ENCODE results near the gene MGAT5B.

MGAT5B gene

DNA sequence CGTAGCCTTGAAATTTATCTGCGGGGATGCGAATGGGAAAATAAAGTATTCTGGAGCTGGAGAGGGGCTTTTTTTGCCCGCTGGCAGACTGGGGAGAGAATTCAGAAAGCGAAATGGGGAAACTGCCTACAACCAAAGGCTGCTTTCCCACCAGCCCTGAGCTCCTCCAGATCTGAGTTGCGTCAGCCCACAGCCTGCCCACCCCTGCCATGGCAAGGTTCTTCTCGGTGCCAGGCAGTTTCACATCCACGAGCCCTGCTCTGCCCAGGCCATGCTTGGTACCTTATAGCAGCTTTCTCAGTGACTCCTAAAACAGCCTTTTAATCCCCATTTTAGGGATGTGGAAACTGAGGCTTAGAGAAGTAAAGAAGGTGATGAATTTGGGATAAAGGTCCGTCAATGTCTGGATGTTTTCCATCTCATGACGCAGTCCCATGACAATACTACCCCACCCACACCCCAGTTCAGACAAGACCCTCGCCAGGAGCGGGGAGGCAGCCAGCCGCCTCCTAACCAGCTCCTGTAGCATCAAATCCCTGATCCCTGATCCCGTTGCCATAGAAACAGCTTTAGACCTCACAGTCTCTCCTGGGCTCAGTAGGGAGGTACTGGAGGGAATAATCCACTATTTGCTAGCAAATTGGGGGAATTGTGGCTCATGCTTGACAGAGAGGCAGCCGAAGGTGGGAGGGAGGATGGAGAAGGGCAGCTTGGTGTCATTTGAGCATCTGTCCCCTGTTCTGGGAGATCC, 113.5 kb downstream of the MGAT5B start:
- H3K4me3 ChIP-seq (ENCODE audit: low read depth, low read length): no peak overlapping the region
- no peak for TF ChIP-seq CTCF (IDR thresholded peaks at IDR 0.05; ENCODE audit: borderline replicate concordance, insufficient read depth, low read depth, low read length)

- TF ChIP-seq CTCF (IDR thresholded peaks at IDR 0.05; ENCODE audit: borderline replicate concordance, insufficient read depth, low read depth, low read length): no peak
- H3K4me3 ChIP-seq (ENCODE audit: low read depth, low read length): no peak overlapping the region
Measured at GRCh38 chr17:76982408-76983074, 114.3 kb downstream of the MGAT5B start.

GRCh38 chr17:76983075-76983775, 115.0 kb downstream of the MGAT5B start:
- no peak for TF ChIP-seq CTCF (IDR thresholded peaks at IDR 0.05; ENCODE audit: borderline replicate concordance, insufficient read depth, low read depth, low read length)
- H3K4me3 ChIP-seq (ENCODE audit: low read depth, low read length): no peak overlapping the region

GRCh38 chr17:76986365-76986764, 118.2 kb downstream of the MGAT5B start:
- TF ChIP-seq CTCF (IDR thresholded peaks at IDR 0.05; ENCODE audit: borderline replicate concordance, insufficient read depth, low read depth, low read length): no peak
- no peak overlapping the region for H3K4me3 ChIP-seq (ENCODE audit: low read depth, low read length)

DNA sequence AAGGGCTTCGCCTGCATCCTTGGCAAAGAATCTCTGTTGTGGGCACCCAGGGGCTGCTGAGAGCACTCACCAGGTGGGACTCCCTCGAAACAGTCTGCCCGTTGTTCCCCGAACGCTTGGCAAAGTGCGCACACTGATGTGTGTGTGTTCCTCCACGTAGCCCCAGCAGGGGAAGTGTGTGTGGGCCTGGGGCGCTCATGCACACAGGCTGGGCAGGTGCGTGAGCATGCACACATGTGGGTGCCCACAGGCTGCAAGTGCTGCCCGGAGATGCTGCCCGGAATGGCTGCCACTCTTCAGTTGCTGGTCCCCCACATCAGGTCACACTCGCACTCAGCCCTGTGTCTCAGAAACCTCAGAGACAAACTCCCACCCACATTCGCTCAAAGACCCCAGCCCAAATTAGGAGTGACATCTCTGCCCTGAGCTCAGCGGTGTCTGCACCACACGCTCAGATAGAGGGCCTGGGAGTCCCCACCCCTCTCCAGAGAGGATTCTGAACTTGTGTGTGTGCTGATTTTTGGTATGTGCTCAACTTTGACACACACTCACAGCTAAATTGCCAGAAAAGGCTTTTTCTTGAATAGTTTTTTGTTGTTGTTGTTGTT, 119.4 kb downstream of the MGAT5B start:
- H3K4me3 ChIP-seq (ENCODE audit: low read depth, low read length): no peak overlapping the region
- TF ChIP-seq CTCF (IDR thresholded peaks at IDR 0.05; ENCODE audit: borderline replicate concordance, insufficient read depth, low read depth, low read length): no peak

DNA sequence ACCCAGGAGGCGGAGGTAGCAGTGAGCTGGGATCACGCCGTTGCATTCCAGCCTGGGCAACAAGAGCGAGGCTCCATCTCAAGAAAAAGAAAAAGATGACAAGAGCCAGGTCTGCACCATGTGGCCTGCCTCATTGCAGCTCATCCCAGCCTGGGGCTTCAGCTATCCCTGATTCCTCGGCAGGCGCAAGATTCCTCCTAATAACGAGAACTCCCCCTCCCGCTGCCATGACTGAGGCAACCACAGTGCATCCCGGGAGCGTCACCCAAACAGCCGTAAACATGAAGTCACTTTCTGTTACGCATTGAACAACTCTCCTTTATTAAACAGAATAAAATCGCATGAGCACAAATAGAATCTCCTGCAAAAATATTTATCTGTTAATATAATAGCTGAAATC, 120.6 kb downstream of the MGAT5B start:
- H3K4me3 ChIP-seq (ENCODE audit: low read depth, low read length): no peak overlapping the region
- TF ChIP-seq CTCF (IDR thresholded peaks at IDR 0.05; ENCODE audit: borderline replicate concordance, insufficient read depth, low read depth, low read length): no peak
